IPS-NIHi11 (cell line): Measurements from ENCODE around the gene GDF10.

Experiments
- DNase-seq: peaks from one replicate; pipeline ENCODE4 v3.0.0; 2012; ENCODE audit warnings: mixed read lengths, low spot score

Gene GDF10

GRCh38 chr10:47334466-47335295 lies 34.7 kb downstream of the GDF10 start:
- no peak for DNase-seq

DNA sequence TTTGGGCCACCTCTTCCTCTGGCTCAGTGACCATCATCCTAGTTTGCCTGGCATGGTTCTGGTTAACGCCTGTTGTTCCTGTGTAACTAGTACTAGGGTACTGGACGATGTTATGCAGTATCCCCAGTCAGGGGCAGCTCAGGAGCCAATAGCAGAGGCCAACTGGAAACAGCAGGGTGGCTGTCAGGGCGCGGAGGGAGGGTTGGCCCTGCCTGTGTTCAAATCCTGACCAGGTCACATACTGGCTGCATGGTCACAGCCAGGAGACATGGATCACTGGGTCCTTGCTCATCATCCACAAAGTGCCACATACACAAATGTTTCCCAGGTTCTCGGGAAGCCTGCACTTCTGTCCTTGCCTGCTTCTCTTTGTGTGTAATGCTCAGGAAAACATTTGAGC lies 35.9 kb downstream of the GDF10 start:
- no peak for DNase-seq

DNA sequence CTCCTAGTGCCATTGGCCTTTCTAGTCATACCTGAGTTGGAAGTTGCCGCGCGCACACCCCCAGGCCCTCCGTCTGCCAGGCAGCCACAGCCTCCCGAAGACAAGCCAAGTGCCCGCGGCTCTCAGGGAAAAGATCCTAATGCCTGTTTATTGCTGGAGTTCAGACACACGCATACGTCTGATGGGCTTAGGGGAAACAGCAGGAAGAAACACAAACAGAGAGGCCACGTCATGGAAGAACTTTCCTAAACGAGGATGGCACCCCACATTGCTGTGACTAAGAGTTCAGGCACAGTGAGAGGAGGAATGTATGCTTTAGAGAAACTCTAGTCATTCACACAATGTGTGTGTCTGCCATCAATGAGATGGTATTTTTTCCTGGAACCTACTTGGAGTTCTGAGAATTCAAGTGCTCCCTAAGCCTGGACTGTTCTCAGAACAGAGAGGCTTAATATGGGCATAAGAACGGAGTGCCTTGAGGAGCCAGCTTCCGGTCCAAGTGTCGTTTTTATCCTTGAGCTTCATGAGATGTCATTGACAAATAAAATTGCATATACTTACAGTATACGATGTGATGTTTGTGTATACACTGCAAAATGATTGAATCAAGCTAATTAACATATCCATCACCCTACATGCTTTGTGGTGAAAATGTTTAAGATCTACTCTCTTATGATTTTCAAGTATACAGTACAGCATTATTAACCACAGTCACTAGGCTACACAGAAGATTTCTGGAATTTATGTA lies 36.6 kb downstream of the GDF10 start:
- DNase-seq, result no peak

DNA sequence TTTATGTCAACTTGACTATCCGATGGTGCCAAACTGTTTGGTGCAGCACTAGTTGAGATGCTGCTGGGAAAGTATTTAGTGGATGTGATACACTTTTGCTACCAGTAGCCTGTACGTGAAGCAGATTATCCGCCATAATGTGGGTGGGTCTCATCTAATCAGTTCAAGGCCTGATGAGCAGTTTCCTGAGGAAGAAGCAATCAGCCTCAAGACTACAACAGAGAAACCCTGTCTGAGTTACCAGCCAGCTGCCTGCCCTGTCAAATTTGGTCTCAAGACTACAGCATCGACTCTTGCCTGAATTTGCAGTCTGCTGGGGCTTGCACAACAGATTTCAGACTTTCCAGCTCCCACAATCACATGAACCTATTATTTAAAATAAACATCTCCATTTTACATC lies 37.3 kb downstream of the GDF10 start:
- no peak for DNase-seq

DNA sequence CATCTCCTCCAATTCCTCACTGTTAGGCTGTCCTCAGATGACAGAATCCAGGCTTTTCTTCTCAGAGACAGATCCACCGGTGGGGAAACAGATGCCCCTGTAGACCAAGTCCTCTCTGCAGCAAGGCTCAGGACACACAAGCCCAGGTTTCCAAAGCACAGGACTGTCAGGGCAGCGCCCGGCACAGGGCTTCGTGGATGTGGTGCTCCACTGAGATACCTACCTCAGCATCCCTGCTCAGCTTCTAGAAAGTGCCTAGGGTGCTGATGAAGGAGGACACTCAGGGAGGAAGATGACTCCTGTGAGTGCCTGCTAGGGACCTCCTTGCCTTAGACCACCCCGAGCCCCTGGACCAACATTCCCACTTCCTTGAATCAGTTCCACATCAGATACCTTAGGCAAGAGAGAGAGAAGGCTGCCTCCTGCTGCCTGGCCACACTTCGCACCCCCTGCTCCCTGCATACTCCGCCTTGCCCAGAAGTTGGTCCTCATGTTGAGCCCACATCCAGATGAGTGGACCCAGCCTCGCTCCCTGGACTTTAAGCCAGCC lies 39.3 kb downstream of the GDF10 start:
- no peak for DNase-seq

- DNase-seq, result no peak
Observed at GRCh38 chr10:47339759-47340607, 40.0 kb downstream of the GDF10 start.

- DNase-seq, result peak; percentile 89
Observed at GRCh38 chr10:47340608-47341170, 40.7 kb downstream of the GDF10 start.

GRCh38 chr10:47344996-47345870 lies 45.2 kb downstream of the GDF10 start:
- no peak for DNase-seq

GRCh38 chr10:47346581-47347302 lies 46.7 kb downstream of the GDF10 start:
- no peak for DNase-seq

GRCh38 chr10:47347303-47347675 lies 47.3 kb downstream of the GDF10 start:
- DNase-seq, result no peak

DNA sequence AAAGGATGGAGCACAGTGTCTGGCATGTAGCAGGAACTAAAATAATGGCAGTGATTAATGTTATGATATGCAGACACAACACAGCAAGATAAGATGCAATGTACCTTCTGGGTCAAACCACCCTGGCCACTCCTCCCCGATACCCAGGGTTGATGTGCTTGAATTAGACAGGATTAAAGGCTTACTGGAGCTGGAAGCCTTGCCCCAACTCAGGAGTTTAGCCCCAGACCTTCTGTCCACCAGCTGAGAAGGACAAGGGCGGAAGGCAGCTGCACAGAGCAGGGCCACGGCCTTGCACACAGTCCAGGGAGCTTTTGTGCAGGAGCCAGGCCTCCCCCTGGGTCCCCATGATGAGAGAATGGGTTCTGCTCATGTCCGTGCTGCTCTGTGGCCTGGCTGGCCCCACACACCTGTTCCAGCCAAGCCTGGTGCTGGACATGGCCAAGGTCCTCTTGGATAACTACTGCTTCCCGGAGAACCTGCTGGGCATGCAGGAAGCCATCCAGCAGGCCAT lies 48.2 kb downstream of the GDF10 start, which contains the start of gene RBP3:
Gene RBP3, plus strand, starts transcription at position 226 of the 514 bp plus-strand sequence. Its CDS starts 122 bp downstream, at position 348.
- no peak for DNase-seq

DNA sequence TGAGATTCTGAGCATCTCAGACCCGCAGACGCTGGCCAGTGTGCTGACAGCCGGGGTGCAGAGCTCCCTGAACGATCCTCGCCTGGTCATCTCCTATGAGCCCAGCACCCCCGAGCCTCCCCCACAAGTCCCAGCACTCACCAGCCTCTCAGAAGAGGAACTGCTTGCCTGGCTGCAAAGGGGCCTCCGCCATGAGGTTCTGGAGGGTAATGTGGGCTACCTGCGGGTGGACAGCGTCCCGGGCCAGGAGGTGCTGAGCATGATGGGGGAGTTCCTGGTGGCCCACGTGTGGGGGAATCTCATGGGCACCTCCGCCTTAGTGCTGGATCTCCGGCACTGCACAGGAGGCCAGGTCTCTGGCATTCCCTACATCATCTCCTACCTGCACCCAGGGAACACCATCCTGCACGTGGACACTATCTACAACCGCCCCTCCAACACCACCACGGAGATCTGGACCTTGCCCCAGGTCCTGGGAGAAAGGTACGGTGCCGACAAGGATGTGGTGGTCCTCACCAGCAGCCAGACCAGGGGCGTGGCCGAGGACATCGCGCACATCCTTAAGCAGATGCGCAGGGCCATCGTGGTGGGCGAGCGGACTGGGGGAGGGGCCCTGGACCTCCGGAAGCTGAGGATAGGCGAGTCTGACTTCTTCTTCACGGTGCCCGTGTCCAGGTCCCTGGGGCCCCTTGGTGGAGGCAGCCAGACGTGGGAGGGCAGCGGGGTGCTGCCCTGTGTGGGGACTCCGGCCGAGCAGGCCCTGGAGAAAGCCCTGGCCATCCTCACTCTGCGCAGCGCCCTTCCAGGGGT lies 48.9 kb downstream of the GDF10 start:
- DNase-seq, result no peak

GRCh38 chr10:47349516-47349915 lies 49.5 kb downstream of the GDF10 start:
- no peak for DNase-seq

- no peak for DNase-seq
Observed at GRCh38 chr10:47349941-47350371, 50.0 kb downstream of the GDF10 start.

DNA sequence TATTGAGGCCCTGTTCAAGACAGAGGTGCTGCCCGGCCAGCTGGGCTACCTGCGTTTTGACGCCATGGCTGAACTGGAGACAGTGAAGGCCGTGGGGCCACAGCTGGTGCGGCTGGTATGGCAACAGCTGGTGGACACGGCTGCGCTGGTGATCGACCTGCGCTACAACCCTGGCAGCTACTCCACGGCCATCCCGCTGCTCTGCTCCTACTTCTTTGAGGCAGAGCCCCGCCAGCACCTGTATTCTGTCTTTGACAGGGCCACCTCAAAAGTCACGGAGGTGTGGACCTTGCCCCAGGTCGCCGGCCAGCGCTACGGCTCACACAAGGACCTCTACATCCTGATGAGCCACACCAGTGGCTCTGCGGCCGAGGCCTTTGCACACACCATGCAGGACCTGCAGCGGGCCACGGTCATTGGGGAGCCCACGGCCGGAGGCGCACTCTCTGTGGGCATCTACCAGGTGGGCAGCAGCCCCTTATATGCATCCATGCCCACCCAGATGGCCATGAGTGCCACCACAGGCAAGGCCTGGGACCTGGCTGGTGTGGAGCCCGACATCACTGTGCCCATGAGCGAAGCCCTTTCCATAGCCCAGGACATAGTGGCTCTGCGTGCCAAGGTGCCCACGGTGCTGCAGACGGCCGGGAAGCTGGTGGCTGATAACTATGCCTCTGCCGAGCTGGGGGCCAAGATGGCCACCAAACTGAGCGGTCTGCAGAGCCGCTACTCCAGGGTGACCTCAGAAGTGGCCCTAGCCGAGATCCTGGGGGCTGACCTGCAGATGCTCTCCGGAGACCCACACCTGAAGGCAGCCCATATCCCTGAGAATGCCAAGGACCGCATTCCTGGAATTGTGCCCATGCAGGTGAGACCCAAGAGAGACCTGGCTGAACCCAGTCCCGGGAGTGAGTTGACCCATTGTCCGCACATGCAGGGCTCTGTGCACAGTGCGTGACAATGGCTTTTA lies 51.0 kb downstream of the GDF10 start:
- DNase-seq, result no peak

DNA sequence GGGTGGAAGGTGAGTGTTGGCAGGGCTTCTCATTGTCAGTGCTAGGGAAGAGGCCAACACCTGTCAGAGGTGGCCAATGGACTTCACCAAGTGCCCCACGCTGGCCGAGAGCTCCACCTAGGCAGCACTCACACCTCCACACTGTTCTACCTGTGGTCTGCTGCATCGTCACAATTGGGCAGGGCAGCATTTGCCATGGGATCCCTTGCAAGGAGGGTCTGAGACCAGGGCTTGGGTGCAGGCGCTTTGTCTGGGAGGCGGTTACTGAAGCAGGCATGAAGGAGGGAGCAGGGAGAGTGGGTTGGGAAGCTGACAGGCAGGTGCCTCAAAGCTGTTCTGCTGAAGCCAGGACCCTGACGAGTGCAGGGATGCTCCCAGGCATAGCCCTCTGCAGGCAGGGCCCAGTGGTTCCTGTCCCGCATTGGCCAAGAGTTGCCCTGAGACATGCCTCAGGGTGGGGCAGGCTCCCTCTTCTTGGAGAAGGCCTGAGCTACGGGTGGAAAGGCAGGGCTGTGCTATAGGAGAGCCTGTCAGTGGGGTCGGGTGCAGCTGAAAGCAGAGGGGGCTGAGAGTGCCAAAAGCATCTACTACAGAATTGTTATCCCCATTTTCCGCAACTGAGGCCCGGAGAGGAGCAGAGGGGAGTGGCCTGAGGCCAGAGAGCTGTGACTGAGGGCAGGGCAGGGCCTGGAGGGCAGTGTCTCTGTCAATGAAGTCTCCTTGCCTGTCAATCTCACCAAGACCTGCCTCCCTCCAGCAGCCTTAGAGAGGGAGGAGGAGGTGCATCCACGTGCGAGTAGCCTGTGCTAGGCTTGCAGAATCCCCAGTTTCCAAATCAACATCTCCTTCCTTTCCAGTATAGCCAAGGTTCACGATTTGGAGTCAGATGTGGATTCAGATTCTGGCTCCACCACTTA lies 52.2 kb downstream of the GDF10 start:
- DNase-seq, result no peak

DNA sequence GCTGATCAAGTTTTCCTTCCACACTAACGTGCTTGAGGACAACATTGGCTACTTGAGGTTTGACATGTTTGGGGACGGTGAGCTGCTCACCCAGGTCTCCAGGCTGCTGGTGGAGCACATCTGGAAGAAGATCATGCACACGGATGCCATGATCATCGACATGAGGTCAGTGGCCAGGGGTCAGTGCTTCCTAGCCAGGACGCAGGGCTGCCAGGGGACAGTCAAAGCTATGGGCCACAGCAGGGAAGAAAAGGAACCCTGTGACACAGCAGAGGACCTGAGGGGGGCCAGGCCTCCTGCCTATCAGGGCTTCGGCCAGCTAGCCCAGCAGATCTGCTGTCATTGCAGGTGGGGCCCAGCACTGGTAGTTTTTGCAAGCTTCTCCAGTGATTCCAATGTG lies 53.4 kb downstream of the GDF10 start:
- no peak for DNase-seq
